Mammary epithelial cell (primary cell): ENCODE results near the gene NAA10.

Source experiments
- EZH2 ChIP-seq: IDR thresholded peaks from 2 replicates; pipeline ENCODE4 v1.6.1; 2012; ENCODE audit warnings: low read length, inconsistent platforms, borderline replicate concordance
- TF ChIP-seq, protein P1 (sequence below), 2 donors: IDR thresholded peaks in 1 of 2; conservative IDR thresholded peaks in 1 of 2; 2 replicates each; pipeline ENCODE4 v1.5.1; 2011 to 2012; ENCODE audit warnings: inconsistent platforms in 2 of 2, low read length in 2 of 2, mild to moderate bottlenecking in 2 of 2, control low read depth in 1 of 2, low read depth in 1 of 2; ENCODE audit not compliant: insufficient read depth in 1 of 2; ENCODE audit errors: extremely low read depth in 1 of 2

DNA sequence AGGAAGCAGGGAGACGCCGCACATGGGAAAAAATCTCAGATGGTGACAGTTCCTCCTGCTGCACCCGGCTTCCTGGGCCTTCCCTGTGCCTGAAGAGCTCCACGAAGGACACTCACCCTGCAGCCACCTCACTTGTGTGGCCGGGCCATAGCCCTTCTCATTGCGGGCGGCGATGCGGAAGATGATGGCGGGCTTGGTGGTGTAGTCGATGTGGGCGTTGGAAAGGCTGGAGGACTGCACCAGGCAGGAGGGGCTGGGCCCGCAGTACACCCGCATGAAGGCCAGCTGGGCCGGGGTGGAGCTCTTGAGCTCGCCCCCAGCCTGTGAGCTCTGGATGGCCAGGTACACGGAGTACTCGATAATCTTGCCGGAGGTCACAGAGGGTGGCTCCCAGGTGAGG, 15.3 kb upstream of the NAA10 start:
- TF ChIP-seq, protein P1, sequence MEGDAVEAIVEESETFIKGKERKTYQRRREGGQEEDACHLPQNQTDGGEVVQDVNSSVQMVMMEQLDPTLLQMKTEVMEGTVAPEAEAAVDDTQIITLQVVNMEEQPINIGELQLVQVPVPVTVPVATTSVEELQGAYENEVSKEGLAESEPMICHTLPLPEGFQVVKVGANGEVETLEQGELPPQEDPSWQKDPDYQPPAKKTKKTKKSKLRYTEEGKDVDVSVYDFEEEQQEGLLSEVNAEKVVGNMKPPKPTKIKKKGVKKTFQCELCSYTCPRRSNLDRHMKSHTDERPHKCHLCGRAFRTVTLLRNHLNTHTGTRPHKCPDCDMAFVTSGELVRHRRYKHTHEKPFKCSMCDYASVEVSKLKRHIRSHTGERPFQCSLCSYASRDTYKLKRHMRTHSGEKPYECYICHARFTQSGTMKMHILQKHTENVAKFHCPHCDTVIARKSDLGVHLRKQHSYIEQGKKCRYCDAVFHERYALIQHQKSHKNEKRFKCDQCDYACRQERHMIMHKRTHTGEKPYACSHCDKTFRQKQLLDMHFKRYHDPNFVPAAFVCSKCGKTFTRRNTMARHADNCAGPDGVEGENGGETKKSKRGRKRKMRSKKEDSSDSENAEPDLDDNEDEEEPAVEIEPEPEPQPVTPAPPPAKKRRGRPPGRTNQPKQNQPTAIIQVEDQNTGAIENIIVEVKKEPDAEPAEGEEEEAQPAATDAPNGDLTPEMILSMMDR (conservative IDR thresholded peaks at IDR 0.05 in 1 of 2, IDR thresholded peaks at IDR 0.05 in 1 of 2; ENCODE audit: extremely low read depth in 1 of 2, insufficient read depth in 1 of 2, low read depth in 1 of 2, low read length in 2 of 2): no peak
- TF ChIP-seq EZH2: no peak
